ENCODE results near the gene ENDOU. TPM values are rescaled to one million over a fixed set of nuclear protein-coding genes. Genes with fewer than 3 reads are reported as not detected.
"Not testable (repeated sequence)": the region's sequence is repeated elsewhere in the genome, so short reads cannot be mapped to it uniquely, and the experiment has no call there.

ENDOU gene
- total RNA-seq, 4 donors from 2014 or later, result 0.28 to 0.64 TPM; not detected in 2

DNA sequence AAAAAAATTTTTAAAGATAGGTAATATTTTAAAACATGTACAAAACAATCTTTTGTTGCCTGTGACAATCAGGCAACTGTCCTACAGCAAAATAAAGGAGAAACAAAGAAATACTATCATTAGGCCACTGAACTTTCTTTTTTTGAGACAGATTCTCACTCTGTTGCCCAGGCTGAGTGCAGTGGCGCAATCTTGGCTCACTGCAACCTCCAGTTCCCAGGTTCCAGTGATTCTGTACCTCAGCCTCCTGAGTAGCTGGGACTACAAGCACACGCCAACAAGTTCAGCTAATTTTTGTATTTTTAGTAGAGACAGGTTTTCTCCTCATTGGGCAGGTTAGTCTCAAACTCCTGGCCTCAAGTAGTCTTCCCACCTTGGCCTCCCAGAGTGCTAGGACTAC, 36.1 kb downstream of the ENDOU start:
- Histone ChIP-seq H3K9me3 (no peaks in the 10 kb centered on the region), H3K27me3 (no peaks in the 10 kb centered on the region), H3K36me3 (no peaks in the 10 kb centered on the region), H3K4me3 (no peak overlapping the region), H3K27ac (no peak overlapping the region), H3K4me1 (no peaks in the 10 kb centered on the region)
- DNase-seq, result no peak
- no peak for TF ChIP-seq POLR2A (IDR thresholded peaks at IDR 0.05)
- TF ChIP-seq, protein P1, sequence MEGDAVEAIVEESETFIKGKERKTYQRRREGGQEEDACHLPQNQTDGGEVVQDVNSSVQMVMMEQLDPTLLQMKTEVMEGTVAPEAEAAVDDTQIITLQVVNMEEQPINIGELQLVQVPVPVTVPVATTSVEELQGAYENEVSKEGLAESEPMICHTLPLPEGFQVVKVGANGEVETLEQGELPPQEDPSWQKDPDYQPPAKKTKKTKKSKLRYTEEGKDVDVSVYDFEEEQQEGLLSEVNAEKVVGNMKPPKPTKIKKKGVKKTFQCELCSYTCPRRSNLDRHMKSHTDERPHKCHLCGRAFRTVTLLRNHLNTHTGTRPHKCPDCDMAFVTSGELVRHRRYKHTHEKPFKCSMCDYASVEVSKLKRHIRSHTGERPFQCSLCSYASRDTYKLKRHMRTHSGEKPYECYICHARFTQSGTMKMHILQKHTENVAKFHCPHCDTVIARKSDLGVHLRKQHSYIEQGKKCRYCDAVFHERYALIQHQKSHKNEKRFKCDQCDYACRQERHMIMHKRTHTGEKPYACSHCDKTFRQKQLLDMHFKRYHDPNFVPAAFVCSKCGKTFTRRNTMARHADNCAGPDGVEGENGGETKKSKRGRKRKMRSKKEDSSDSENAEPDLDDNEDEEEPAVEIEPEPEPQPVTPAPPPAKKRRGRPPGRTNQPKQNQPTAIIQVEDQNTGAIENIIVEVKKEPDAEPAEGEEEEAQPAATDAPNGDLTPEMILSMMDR (IDR thresholded peaks at IDR 0.05), result no peak
- intact Hi-C loops (cut with DNase I; ENCODE audit: low total_unique reads), result loop anchor here (5.0 kb wide), 1 partner anchor 657 kb away; no protein-coding TSS in a partner anchor

DNA sequence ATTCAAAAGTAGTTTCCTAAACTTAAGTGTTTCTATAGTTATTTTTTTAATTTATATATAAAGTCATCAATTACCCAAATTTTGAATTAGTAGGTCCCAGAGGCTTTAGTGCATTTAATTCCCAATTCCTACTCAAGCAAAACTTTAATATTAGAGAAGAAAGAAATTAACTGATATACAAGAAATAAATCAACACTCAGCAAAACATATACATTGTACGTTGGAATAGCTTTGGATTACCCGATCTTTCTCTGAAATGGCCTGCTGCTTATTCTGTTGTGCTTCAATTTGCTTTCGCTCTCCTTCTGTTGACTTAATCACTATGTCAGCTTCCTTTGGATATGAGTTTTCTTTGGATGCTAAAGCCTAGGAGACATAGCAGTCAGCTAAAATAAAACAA, 37.7 kb downstream of the ENDOU start:
- no peak overlapping the region for H3K4me3 ChIP-seq
- TF ChIP-seq POLR2A (IDR thresholded peaks at IDR 0.05), result no peak
- TF ChIP-seq, protein P1 (IDR thresholded peaks at IDR 0.05), result no peak
- no peaks in the 10 kb centered on the region for H3K27me3 ChIP-seq
- H3K27ac ChIP-seq, result no peak overlapping the region
- H3K9me3 ChIP-seq, result no peaks in the 10 kb centered on the region
- intact Hi-C loops (cut with DNase I; ENCODE audit: low total_unique reads), result loop anchor here (5.0 kb wide), 1 partner anchor 655 kb away; no protein-coding TSS in a partner anchor
- H3K36me3 ChIP-seq, result no peaks in the 10 kb centered on the region
- no peaks in the 10 kb centered on the region for H3K4me1 ChIP-seq
- no peak for DNase-seq

DNA sequence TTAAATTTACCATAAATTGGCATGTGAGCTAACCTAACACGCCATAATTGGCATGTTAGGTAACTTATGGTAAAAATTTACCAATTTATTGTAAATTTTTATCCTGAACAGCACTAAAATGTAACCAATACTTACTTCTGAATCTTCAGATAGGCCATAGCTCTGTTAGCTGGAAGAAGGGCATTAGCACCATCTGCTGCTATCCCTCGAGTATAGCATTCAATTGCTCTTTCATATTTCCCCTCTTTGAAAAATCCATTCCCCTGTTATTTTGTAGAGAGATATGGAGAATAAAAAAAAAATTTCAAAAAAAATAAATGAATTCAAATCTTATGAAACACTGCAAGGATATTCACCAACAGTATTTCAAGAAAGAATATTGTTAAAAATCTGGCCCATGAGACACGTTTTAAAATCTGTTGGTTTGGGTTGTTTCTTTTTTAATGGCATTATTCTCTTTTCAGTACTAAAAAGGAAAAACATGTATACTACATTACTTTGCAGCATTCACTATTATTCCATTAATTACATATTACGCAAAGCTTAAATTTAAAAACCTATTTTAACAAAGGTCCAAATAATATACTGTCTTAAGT, 38.5 kb downstream of the ENDOU start:
- no peak for DNase-seq
- no peaks in the 10 kb centered on the region for H3K4me1 ChIP-seq
- no peak overlapping the region for H3K27ac ChIP-seq
- no peaks in the 10 kb centered on the region for H3K36me3 ChIP-seq
- intact Hi-C loops (cut with DNase I; ENCODE audit: low total_unique reads), result loop anchor here (5.0 kb wide), 1 partner anchor 654 kb away; no protein-coding TSS in a partner anchor
- TF ChIP-seq POLR2A (IDR thresholded peaks at IDR 0.05), result no peak
- TF ChIP-seq, protein P1 (IDR thresholded peaks at IDR 0.05), result peak; percentile 52 to 61 (median 54)
- H3K9me3 ChIP-seq, result no peaks in the 10 kb centered on the region
- H3K27me3 ChIP-seq, result no peaks in the 10 kb centered on the region
- no peak overlapping the region for H3K4me3 ChIP-seq

DNA sequence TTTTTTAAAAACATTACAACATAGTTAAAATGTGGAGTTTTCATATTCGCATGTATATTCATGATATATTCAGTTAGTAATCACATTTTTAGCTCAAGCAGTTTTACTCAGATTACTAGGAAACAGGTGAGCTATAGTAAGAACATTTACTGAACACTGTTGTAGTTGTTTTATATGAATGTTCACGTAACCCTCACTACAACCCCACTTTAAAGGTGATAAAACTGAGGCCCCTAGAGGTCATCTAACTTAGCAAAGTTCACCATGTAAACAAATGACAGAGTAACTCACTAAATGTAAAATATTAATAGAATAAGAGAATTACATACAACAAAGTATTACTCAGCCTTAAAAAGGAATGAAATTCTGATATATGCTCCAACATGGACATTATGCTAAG, 45.5 kb downstream of the ENDOU start:
- Histone ChIP-seq H3K36me3 (no peaks in the 10 kb centered on the region), H3K27me3 (no peaks in the 10 kb centered on the region), H3K4me1 (no peaks in the 10 kb centered on the region), H3K9me3 (no peaks in the 10 kb centered on the region), H3K27ac (no peak overlapping the region), H3K4me3 (no peak overlapping the region)
- intact Hi-C loops (cut with DNase I; ENCODE audit: low total_unique reads), result no loop called here
- no peak for TF ChIP-seq POLR2A (IDR thresholded peaks at IDR 0.05)
- TF ChIP-seq, protein P1 (IDR thresholded peaks at IDR 0.05), result no peak
- no peak for DNase-seq

DNA sequence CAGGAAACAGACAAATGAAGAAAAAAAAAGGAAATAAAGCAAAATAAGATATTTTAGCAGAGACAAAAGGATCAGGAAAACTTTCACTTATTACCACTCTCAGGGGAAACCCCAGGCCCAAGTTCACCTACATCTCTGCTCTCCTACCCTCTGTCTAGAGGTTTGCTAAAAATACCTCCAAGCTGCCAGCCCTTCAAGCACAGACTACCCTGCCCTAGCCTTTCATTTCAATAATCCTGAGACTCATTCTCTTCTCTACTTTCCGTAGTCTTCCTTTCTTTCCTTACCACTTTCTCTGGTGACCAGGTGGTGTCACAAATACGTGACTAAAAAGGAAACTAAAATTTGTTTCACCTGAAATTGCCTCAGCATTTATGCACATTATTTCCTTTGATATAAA, 53.2 kb downstream of the ENDOU start:
- intact Hi-C loops (cut with DNase I; ENCODE audit: low total_unique reads), result no loop called here
- H3K4me3 ChIP-seq, result no peak overlapping the region
- TF ChIP-seq, protein P1 (IDR thresholded peaks at IDR 0.05), result no peak
- no peak for TF ChIP-seq POLR2A (IDR thresholded peaks at IDR 0.05)
- H3K9me3 ChIP-seq, result no peaks in the 10 kb centered on the region
- H3K4me1 ChIP-seq, result no peaks in the 10 kb centered on the region
- H3K36me3 ChIP-seq, result no peaks in the 10 kb centered on the region
- no peak for DNase-seq
- no peaks in the 10 kb centered on the region for H3K27me3 ChIP-seq
- H3K27ac ChIP-seq, result no peak overlapping the region

DNA sequence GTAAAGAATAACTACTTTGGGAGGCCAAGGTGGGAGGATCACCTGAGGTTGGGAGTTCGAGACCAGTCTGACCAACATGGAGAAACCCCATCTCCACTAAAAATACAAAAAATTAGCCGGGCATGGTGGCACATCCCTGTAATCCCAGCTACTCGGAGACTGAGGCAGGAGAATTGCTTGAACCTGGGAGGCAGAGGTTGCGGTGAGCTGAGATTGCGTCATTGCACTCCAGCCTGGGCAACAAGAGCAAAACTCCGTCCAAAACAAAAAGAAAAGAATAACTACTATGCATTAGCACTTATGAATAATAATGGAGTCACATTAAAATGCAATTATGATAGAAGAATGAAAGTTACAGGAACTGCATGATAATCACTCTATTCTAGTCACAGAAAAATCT, 57.4 kb downstream of the ENDOU start:
- intact Hi-C loops (cut with DNase I; ENCODE audit: low total_unique reads); H3K27me3 ChIP-seq; H3K27ac ChIP-seq; H3K4me1 ChIP-seq; H3K4me3 ChIP-seq; DNase-seq; H3K9me3 ChIP-seq; H3K36me3 ChIP-seq: not testable (repeated sequence)
